Measurements from ENCODE around the gene CRB3. TPM values are rescaled to one million over a fixed set of nuclear protein-coding genes. Genes with fewer than 3 reads are reported as not detected.

The CRB3 gene
- total RNA-seq, 1 donor from 2014 or later = 0.44 TPM

DNA sequence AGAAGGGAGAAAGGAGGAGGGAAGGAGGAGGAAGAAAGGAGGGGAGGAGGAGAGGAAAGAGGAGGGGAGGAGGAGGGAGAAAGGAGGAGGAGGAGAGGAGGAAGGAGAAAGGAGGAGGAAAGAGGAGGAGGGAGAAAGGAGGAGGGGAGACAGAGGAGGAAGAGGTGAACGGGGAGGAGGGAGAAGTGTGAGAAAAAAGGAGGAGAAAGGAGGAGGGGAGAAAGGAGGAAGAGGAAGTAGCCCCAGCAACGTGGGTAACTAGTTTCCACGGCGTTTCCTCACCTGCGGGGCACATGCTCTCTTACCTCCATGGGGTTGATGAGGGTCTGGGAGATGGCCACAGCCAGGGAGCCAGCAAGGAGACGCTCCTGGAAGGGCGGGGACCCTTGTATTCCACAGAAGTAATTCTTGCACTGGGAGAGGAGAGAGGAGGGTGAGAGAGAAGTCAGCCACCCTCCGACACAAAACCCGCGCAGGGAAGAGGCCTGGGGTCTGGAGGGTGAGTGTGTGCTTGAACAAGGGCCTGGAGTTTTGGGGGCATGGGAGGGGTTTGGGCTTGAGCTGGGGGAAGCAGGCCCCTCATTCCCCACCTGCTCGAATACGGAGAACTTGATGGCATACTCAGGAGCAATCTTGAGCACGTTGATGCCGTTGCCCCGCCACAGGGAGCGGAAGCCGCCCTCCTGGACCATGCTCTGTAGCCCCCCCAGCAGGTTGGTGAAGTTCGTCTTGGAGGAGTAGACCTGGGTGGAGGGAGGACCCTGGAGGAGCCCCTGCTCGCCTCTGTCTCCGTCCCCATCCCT is 34.5 kb upstream of the CRB3 start:
- peaks cover 12% of the 10 kb centered on the region for H3K27me3 Mint-ChIP-seq (ENCODE audit: unreplicated experiment)
- H3K9me3 Mint-ChIP-seq (ENCODE audit: unreplicated experiment) = peaks cover 6% of the 10 kb centered on the region
- TF ChIP-seq CTCF (IDR thresholded peaks at IDR 0.05; ENCODE audit: unreplicated experiment) = no peak
- DNase-seq (ENCODE audit: low spot score) = no peak
- H3K4me1 Mint-ChIP-seq (ENCODE audit: unreplicated experiment) = no peaks in the 10 kb centered on the region
- H3K4me3 Mint-ChIP-seq (ENCODE audit: unreplicated experiment) = no peak overlapping the region
- H3K27ac Mint-ChIP-seq (ENCODE audit: unreplicated experiment) = no peak overlapping the region
- peaks cover 4% of the 10 kb centered on the region for H3K36me3 Mint-ChIP-seq (ENCODE audit: low read depth, unreplicated experiment)

DNA sequence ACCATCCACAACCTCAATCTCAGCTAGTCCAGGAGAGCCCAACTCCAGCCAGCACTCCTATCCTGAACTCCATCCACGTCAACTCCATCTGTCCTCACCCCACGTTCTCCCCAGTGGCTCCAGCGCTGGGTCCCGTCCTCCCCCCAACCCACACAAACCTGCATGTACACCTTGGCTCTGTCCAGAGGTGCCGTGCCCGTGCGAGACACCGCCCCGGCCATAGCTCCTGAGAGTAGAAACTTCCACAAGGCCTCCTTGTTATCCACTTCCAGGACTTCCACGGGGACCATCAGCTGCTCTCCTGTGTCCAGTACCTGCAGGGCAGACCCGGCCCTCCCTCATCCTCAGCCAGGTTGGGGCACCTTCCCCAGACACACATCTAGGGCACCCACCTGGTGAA is 32.2 kb upstream of the CRB3 start:
- Mint-ChIP-seq H3K4me3 (ENCODE audit: unreplicated experiment) (no peak overlapping the region), H3K9me3 (ENCODE audit: unreplicated experiment) (no peaks in the 10 kb centered on the region), H3K4me1 (ENCODE audit: unreplicated experiment) (no peaks in the 10 kb centered on the region), H3K27me3 (ENCODE audit: unreplicated experiment) (peaks cover 5% of the 10 kb centered on the region), H3K27ac (ENCODE audit: unreplicated experiment) (no peak overlapping the region), H3K36me3 (ENCODE audit: low read depth, unreplicated experiment) (no peaks in the 10 kb centered on the region)
- DNase-seq (ENCODE audit: low spot score) = no peak
- no peak for TF ChIP-seq CTCF (IDR thresholded peaks at IDR 0.05; ENCODE audit: unreplicated experiment)

DNA sequence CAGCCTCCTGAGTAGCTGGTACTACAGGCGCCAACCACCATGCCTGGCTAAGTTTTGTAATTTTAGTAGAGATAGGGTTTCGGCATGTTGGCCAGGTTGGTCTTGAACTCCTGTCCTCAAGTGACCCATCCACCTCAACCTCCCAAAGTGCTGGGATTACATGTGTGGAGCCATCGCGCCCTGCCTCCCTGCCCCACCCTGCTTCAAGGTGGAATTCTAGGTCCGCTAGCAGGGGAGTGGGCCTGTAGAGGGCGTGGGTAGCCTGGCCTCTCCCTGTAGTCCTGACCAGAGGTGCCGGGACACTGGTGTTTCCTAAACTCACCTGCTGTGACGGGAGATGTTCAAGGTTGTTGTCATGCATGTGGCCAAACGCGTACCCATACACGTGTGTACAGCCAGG is 30.9 kb upstream of the CRB3 start:
- no peak for TF ChIP-seq CTCF (IDR thresholded peaks at IDR 0.05; ENCODE audit: unreplicated experiment)
- Mint-ChIP-seq H3K27ac (ENCODE audit: unreplicated experiment) (no peak overlapping the region), H3K36me3 (ENCODE audit: low read depth, unreplicated experiment) (no peaks in the 10 kb centered on the region), H3K9me3 (ENCODE audit: unreplicated experiment) (no peaks in the 10 kb centered on the region), H3K27me3 (ENCODE audit: unreplicated experiment) (peaks cover 5% of the 10 kb centered on the region), H3K4me3 (ENCODE audit: unreplicated experiment) (no peak overlapping the region), H3K4me1 (ENCODE audit: unreplicated experiment) (no peaks in the 10 kb centered on the region)
- no peak for DNase-seq (ENCODE audit: low spot score)

DNA sequence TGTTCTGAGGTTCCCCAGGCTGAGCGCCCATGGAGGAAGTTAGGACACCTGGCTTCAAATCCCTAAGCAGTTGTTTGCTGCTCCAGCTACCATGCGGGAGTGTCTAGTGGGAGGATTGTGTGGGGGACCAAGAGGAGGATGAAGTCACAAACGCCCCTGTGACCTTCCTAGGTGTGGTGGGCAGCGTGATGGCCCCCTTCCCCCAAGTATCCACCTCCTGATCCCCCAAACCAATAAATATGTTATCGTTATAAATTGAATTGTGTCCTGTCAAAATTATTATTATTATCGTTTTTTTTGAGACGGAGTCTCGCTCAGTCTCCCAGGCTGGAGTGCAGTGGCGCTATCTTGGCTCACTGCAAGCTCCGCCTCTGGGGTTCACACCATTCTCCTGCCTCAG is 30.4 kb upstream of the CRB3 start, which contains the start of gene SLC25A41:
Gene SLC25A41 (minus strand): TSS at position 101 of the 400 bp plus-strand sequence. CDS start 70 bp downstream, at position 31.
- H3K4me3 Mint-ChIP-seq (ENCODE audit: unreplicated experiment) = no peak within 1 kb of the TSS
- H3K9me3 Mint-ChIP-seq (ENCODE audit: unreplicated experiment) = no peaks in the 10 kb centered on the region
- H3K27ac Mint-ChIP-seq (ENCODE audit: unreplicated experiment) = no peak within 1 kb of the TSS
- H3K36me3 Mint-ChIP-seq (ENCODE audit: low read depth, unreplicated experiment) = no peaks in the 10 kb centered on the region
- peaks cover 5% of the 10 kb centered on the region for H3K27me3 Mint-ChIP-seq (ENCODE audit: unreplicated experiment)
- DNase-seq (ENCODE audit: low spot score) = no peak
- H3K4me1 Mint-ChIP-seq (ENCODE audit: unreplicated experiment) = no peaks in the 10 kb centered on the region
- no peak for TF ChIP-seq CTCF (IDR thresholded peaks at IDR 0.05; ENCODE audit: unreplicated experiment)

DNA sequence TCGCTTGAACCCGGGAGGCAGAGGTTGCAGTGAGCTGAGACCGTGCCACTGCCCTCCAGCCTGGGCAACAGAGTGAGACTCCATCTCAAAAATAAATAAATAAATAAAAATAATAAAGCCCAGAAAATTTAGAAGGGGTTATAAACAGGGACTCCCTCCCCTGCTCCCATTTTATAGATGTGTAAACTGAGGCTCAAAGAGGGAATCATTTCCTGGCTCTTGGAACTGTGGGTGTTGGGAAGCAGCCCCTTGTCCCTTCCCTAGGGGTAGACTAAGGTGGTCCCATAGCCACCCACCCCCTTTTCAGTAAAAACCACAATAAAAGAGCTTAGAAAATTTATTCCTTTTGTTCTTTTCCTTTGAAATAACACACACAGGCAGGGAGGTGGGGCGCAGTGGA is 24.3 kb upstream of the CRB3 start:
- Mint-ChIP-seq H3K36me3 (ENCODE audit: low read depth, unreplicated experiment) (no peaks in the 10 kb centered on the region), H3K4me3 (ENCODE audit: unreplicated experiment) (no peak overlapping the region), H3K27me3 (ENCODE audit: unreplicated experiment) (peaks cover 1% of the 10 kb centered on the region), H3K27ac (ENCODE audit: unreplicated experiment) (no peak overlapping the region), H3K4me1 (ENCODE audit: unreplicated experiment) (no peaks in the 10 kb centered on the region), H3K9me3 (ENCODE audit: unreplicated experiment) (no peaks in the 10 kb centered on the region)
- TF ChIP-seq CTCF (IDR thresholded peaks at IDR 0.05; ENCODE audit: unreplicated experiment) = no peak
- no peak for DNase-seq (ENCODE audit: low spot score)
